Kidney (tissue), 14 donors: ENCODE data around the gene KRT2. TPM values are rescaled to one million over a fixed set of nuclear protein-coding genes. Genes with fewer than 3 reads are reported as not detected.

ENCODE experiments used
- DNase-seq, 5 donors: peaks; one replicate each; pipeline ENCODE4 v3.0.0-alpha.2; 2013 to 2020
- FAIRE-seq: peaks from 2 replicates; lab custom pipeline; 2012; peaks lifted over from hg19 to GRCh38; lab: Jason Lieb, UNC
- H3K27ac ChIP-seq, 2 donors: one replicate each; pipeline ENCODE4 v1.7.0; 2013; ENCODE audit warnings: low read depth in 2 of 2, low read length in 2 of 2, inconsistent platforms in 1 of 2
- H3K27me3 ChIP-seq: one replicate; pipeline ENCODE4 v1.7.1; 2013; ENCODE audit warnings: low read length, inconsistent platforms; ENCODE audit not compliant: control insufficient read depth, insufficient read depth
- H3K36me3 ChIP-seq, 3 donors: one replicate each; pipeline versions ENCODE4 v1.7.0 to v1.7.1; 2013; ENCODE audit warnings: low read length in 3 of 3, control low read depth in 1 of 3, inconsistent platforms in 1 of 3; ENCODE audit not compliant: insufficient read depth in 3 of 3, control insufficient read depth in 2 of 3
- H3K4me1 ChIP-seq, 3 donors: one replicate each; pipeline versions ENCODE4 v1.7.0 to v1.7.1; 2013; ENCODE audit warnings: low read length in 3 of 3, inconsistent platforms in 1 of 3, low read depth in 1 of 3; ENCODE audit not compliant: control insufficient read depth in 2 of 3, insufficient read depth in 2 of 3
- H3K4me3 ChIP-seq, 3 donors: one replicate each; pipeline versions ENCODE4 v1.7.0 to v1.8.1; 2013; ENCODE audit warnings: low read length in 3 of 3, control low read depth in 1 of 3, inconsistent platforms in 1 of 3
- H3K9ac ChIP-seq, 3 donors: one replicate each; pipeline versions ENCODE4 v1.7.0 to v1.7.1; 2013; ENCODE audit warnings: low read length in 3 of 3, control low read depth in 1 of 3, inconsistent platforms in 1 of 3
- H3K9me3 ChIP-seq, 3 donors: one replicate each; pipeline versions ENCODE4 v1.7.0 to v1.7.1; 2013; ENCODE audit warnings: low read length in 3 of 3, control low read depth in 1 of 3, inconsistent platforms in 1 of 3; ENCODE audit not compliant: control insufficient read depth in 2 of 3, insufficient read depth in 1 of 3
- CTCF ChIP-seq: IDR thresholded peaks from 3 replicates; pipeline ENCODE4 v1.5.1; 2012; ENCODE audit warnings: mild to moderate bottlenecking, moderate library complexity, borderline replicate concordance; ENCODE audit not compliant: insufficient read depth; ENCODE audit errors: extremely low read depth
- intact Hi-C: fragments of 100-400 bp; cut with DNase I; formaldehyde crosslinking; loops from one replicate; pipeline ENCODE4 v1.11.1; 2022
- polyA plus RNA-seq: library from polyadenylated mRNA; stranded (reverse); fragments of 350-450 nt; fragmentation: Illumina TruSeq; extraction: RNeasy Lipid Tissue Mini Kit (QIAGEN cat#74804); gene quantifications from one replicate; pipeline ENCODE4 v1.2.3, GENCODE V29; 2014; ENCODE audit warnings: low read depth, low replicate concordance; ENCODE audit not compliant: insufficient read depth
- total RNA-seq: library from RNA; stranded (reverse); fragmentation: NEBNext Ultra II Directional; extraction: Animal tissue kit (Norgen Biotek cat#: 25700); gene quantifications from one replicate; pipeline ENCODE4 v1.2.1, GENCODE V29; 2021
- donor health status: control.
- donor health status: control.
- donor health status: control.
- donor health status: control.
- donor health status: control.
- donor health status: DM: yes; HTN: yes; CAD: no.
- donor health status: Normal renal cell carcinoma (clear cell type).

KRT2 gene
- total and polyA plus RNA-seq, 2 donors from 2014 or later, result not detected

- no peak for TF ChIP-seq CTCF
- Histone ChIP-seq H3K4me3 (no peak overlapping the region), H3K27ac (no peak overlapping the region), H3K36me3 (no peaks in the 10 kb centered on the region), H3K9ac (no peak overlapping the region), H3K4me1 (no peaks in the 10 kb centered on the region), H3K27me3 (no peaks in the 10 kb centered on the region), H3K9me3 (no peaks in the 10 kb centered on the region)
- DNase-seq (no peak), FAIRE-seq (no peak)
- intact Hi-C loops, result no loop called here
These were observed 36.1 kb downstream of the KRT2 start for GRCh38 chr12:52615912-52616311.

GRCh38 chr12:52615208-52615868, 36.7 kb downstream of the KRT2 start:
- Histone ChIP-seq H3K4me1 (no peaks in the 10 kb centered on the region), H3K9me3 (no peaks in the 10 kb centered on the region), H3K27me3 (no peaks in the 10 kb centered on the region), H3K27ac (no peak overlapping the region), H3K36me3 (no peaks in the 10 kb centered on the region), H3K9ac (no peak overlapping the region), H3K4me3 (no peak overlapping the region)
- intact Hi-C loops, result no loop called here
- DNase-seq (peak in 2 of 5 donors; percentile 0 to 2), FAIRE-seq (no peak)
- no peak for TF ChIP-seq CTCF

GRCh38 chr12:52614381-52615207, 37.4 kb downstream of the KRT2 start:
- intact Hi-C loops, result no loop called here
- Histone ChIP-seq H3K9ac (no peak overlapping the region), H3K4me3 (no peak overlapping the region), H3K9me3 (no peaks in the 10 kb centered on the region), H3K4me1 (no peaks in the 10 kb centered on the region), H3K36me3 (no peaks in the 10 kb centered on the region), H3K27me3 (no peaks in the 10 kb centered on the region), H3K27ac (no peak overlapping the region)
- TF ChIP-seq CTCF, result no peak
- peak in 2 of 5 donors; percentile 1 to 6 for DNase-seq
- FAIRE-seq, result no peak
